Vagina (tissue), 2 donors: ENCODE data around the gene BCR.

Source experiments
- CTCF ChIP-seq, 3 experiments: fragments of 450-650 bp in 2 of 3; fragments of 200-600 bp in 1 of 3; sonication (generic) in 1 of 3; IDR thresholded peaks; one replicate each; pipeline ENCODE4 v1.5.1; 2017 to 2019; ENCODE audit warnings: antibody characterized with exemption in 3 of 3, mild to moderate bottlenecking in 2 of 3, moderate library complexity in 2 of 3
- POLR2A ChIP-seq, 2 donors: fragments of 450-650 bp; IDR thresholded peaks; one replicate each; pipeline ENCODE4 v1.6.1; 2017; ENCODE audit warnings: antibody characterized with exemption in 2 of 2, mild to moderate bottlenecking in 2 of 2, moderate library complexity in 2 of 2

DNA sequence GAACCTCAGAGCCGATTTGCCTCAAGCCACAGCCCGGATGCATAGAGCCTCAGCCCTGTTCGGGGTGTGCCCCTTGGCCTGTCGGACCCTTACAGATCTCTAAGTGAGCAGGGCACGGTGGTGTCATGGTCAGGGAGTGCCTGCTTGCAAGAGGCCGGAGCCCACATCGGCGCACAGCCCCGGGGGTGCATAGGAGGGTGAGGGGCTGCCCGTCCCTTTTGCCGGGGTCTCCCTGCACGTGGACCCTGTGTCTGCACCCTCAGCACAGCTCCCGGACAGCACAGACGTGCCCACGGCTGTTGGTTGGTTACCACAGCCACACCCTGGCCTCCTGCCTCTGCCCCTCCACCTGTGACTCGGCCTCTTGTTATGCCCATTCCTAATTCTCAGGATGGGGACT, 28.5 kb upstream of the BCR start:
- TF ChIP-seq CTCF (IDR thresholded peaks at IDR 0.05), result no peak
- TF ChIP-seq POLR2A (IDR thresholded peaks at IDR 0.05), result no peak
